Neural progenitor cell (in vitro differentiated cells): Measurements from ENCODE around the gene NUP62. TPM values are rescaled to one million over a fixed set of nuclear protein-coding genes. Genes with fewer than 3 reads are reported as not detected.

ENCODE experiments used
- DNase-seq: peaks from one replicate; pipeline ENCODE4 v3.0.0-alpha.2; 2016; ENCODE audit warnings: low spot score
- H2AFZ ChIP-seq: fragments of 200-600 bp; sonication (generic); replicated peaks from 2 replicates; pipeline ENCODE4 v1.6.1; 2016; ENCODE audit warnings: antibody characterized with exemption
- H3F3A ChIP-seq: fragments of 200-600 bp; sonication (generic); 2 replicates; pipeline ENCODE4 v1.6.1; 2016; ENCODE audit warnings: antibody characterized with exemption, low read depth
- H3K27ac ChIP-seq: fragments of 200-600 bp; sonication (generic); 2 replicates; pipeline ENCODE4 v1.5.1; 2016; ENCODE audit warnings: mild to moderate bottlenecking
- H3K27me3 ChIP-seq: fragments of 200-600 bp; sonication (generic); 2 replicates; pipeline ENCODE4 v1.6.1; 2016; ENCODE audit warnings: mild to moderate bottlenecking, moderate library complexity
- H3K36me3 ChIP-seq: fragments of 200-600 bp; sonication (generic); 2 replicates; pipeline ENCODE4 v1.5.1; 2016
- H3K4me1 ChIP-seq: fragments of 200-600 bp; sonication (generic); 2 replicates; pipeline ENCODE4 v1.6.1; 2016; ENCODE audit warnings: mixed run types
- H3K4me2 ChIP-seq: fragments of 200-600 bp; sonication (generic); 2 replicates; pipeline ENCODE4 v1.6.1; 2016
- H3K4me3 ChIP-seq: fragments of 200-600 bp; sonication (generic); 2 replicates; pipeline ENCODE4 v1.5.1; 2016
- H3K79me2 ChIP-seq: fragments of 200-600 bp; sonication (generic); 2 replicates; pipeline ENCODE4 v1.6.1; 2016; ENCODE audit warnings: low read depth
- H3K9ac ChIP-seq: fragments of 200-600 bp; sonication (generic); 2 replicates; pipeline ENCODE4 v1.6.1; 2016
- H3K9me3 ChIP-seq: fragments of 200-600 bp; sonication (generic); 2 replicates; pipeline ENCODE4 v1.5.1; 2016; ENCODE audit warnings: low read depth
- H4K20me1 ChIP-seq: fragments of 200-600 bp; sonication (generic); 2 replicates; pipeline ENCODE4 v1.6.1; 2016; ENCODE audit warnings: low read depth
- H3K27ac Mint-ChIP-seq: 3 replicates; pipeline ENCODE4 v1.8.0; 2021; ENCODE audit warnings: mixed read lengths
- H3K27me3 Mint-ChIP-seq: 2 replicates; pipeline ENCODE4 v1.8.0; 2022; ENCODE audit warnings: low read depth, mild to moderate bottlenecking, inconsistent platforms, moderate library complexity, mixed read lengths; ENCODE audit not compliant: insufficient read depth
- H3K36me3 Mint-ChIP-seq: 3 replicates; pipeline ENCODE4 v1.8.0; 2021; ENCODE audit warnings: mixed read lengths
- H3K4me1 Mint-ChIP-seq: 3 replicates; pipeline ENCODE4 v1.8.0; 2021; ENCODE audit warnings: mixed read lengths
- H3K4me3 Mint-ChIP-seq: 3 replicates; pipeline ENCODE4 v1.8.0; 2021; ENCODE audit warnings: mild to moderate bottlenecking, moderate library complexity, mixed read lengths
- H3K9me3 Mint-ChIP-seq: 3 replicates; pipeline ENCODE4 v1.8.0; 2020; ENCODE audit warnings: mixed read lengths
- EZH2 ChIP-seq: fragments of 200-600 bp; sonication (generic); IDR thresholded peaks from 2 replicates; pipeline ENCODE4 v1.6.1; 2017; ENCODE audit warnings: antibody characterized with exemption, mild to moderate bottlenecking, moderate library complexity
- EZH2phosphoT487 ChIP-seq: fragments of 200-600 bp; sonication (generic); IDR thresholded peaks from 2 replicates; pipeline ENCODE4 v1.6.1; 2017; ENCODE audit warnings: antibody characterized with exemption
- total RNA-seq: library from RNA; depleted of rRNA; stranded (reverse); fragments of >200 nt; gene quantifications from 2 replicates; pipeline ENCODE4 v1.2.3, GENCODE V29; 2015; ENCODE audit warnings: low replicate concordance
- TF ChIP-seq, protein P1 (sequence below): fragments of 200-600 bp; sonication (generic); IDR thresholded peaks from 2 replicates; pipeline ENCODE4 v1.5.1; 2017; ENCODE audit warnings: antibody characterized with exemption, mild to moderate bottlenecking

Gene NUP62
- total RNA-seq, 1 donor from 2014 or later: 48.2 TPM

DNA sequence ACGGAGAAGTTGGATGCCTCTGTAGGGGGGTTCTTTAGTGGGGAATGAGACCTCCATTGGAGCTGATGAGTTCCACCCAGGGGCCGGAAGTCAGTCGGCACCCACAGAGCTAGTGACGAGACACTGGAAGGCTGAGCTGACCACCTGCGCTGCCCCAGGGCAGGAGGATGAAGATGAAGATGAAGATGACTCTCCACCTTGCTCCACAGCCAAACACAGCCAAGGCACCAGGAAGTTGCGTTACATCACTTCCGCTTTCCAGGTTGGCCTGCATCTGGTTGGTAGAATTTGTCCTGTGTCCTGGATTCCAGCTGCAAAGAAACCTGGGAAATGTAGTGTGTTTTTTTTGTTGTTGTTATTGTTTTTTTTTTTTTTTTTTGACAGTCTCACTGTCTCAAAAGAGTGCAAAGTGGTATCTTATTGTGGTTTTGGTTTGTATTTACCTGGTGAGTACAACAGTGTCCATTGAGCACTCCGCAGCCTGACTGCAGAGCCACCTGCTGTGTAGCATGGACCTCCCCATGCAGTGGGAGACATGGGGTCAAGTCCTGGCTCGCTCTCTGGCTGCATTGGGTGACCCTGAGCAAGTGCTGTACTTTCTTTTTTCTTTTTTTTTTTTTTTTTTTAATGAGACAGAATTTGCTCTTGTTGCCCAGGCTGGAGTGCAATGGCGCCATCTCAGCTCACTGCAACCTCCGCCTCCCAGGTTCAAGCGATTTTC lies 49.9 kb downstream of the NUP62 start:
- Mint-ChIP-seq H3K27me3 (peaks cover 2% of the 10 kb centered on the region), H3K4me3 (no peak overlapping the region), H3K9me3 (no peaks in the 10 kb centered on the region), H3K36me3 (peaks cover 25% of the 10 kb centered on the region), H3K27ac (no peak overlapping the region), H3K4me1 (peaks cover 20% of the 10 kb centered on the region)
- Histone ChIP-seq H3K4me1 (peaks cover 10% of the 10 kb centered on the region), H4K20me1 (peaks cover 18% of the 10 kb centered on the region), H2AFZ (no peak overlapping the region), H3K4me2 (peak overlapping the region; percentile 76), H3K9me3 (no peaks in the 10 kb centered on the region), H3K9ac (no peak overlapping the region), H3K79me2 (peaks cover 28% of the 10 kb centered on the region), H3F3A (peaks cover 6% of the 10 kb centered on the region), H3K27me3 (no peaks in the 10 kb centered on the region), H3K36me3 (peaks cover 4% of the 10 kb centered on the region), H3K27ac (no peak overlapping the region), H3K4me3 (no peak overlapping the region)
- no peak for DNase-seq
- TF ChIP-seq EZH2 (no peak), EZH2phosphoT487 (no peak)
- TF ChIP-seq, protein P1, sequence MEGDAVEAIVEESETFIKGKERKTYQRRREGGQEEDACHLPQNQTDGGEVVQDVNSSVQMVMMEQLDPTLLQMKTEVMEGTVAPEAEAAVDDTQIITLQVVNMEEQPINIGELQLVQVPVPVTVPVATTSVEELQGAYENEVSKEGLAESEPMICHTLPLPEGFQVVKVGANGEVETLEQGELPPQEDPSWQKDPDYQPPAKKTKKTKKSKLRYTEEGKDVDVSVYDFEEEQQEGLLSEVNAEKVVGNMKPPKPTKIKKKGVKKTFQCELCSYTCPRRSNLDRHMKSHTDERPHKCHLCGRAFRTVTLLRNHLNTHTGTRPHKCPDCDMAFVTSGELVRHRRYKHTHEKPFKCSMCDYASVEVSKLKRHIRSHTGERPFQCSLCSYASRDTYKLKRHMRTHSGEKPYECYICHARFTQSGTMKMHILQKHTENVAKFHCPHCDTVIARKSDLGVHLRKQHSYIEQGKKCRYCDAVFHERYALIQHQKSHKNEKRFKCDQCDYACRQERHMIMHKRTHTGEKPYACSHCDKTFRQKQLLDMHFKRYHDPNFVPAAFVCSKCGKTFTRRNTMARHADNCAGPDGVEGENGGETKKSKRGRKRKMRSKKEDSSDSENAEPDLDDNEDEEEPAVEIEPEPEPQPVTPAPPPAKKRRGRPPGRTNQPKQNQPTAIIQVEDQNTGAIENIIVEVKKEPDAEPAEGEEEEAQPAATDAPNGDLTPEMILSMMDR: no peak

DNA sequence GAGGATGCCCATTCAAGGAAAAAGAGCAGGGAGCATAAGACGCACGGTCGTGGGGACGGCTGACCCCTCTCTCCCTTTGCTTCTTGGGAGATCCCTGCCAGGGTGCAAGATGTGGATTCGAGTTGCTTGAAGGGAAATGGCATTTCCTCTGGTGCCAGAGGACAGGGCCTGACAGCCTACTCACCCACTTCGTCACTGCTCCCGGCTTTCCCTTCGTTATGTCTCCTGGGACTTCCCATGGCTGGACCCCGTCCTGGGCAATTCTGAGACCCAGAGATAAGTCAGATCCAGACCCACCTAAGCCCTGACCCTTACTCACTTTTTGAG lies 50.6 kb downstream of the NUP62 start:
- TF ChIP-seq EZH2phosphoT487 (no peak), EZH2 (no peak)
- TF ChIP-seq, protein P1: no peak
- Histone ChIP-seq H3K79me2 (peaks cover 30% of the 10 kb centered on the region), H3K4me2 (peak overlapping the region; percentile 76), H3K9me3 (no peaks in the 10 kb centered on the region), H3K36me3 (peaks cover 4% of the 10 kb centered on the region), H2AFZ (no peak overlapping the region), H3F3A (peaks cover 6% of the 10 kb centered on the region), H4K20me1 (peaks cover 18% of the 10 kb centered on the region), H3K27me3 (no peaks in the 10 kb centered on the region), H3K4me1 (peaks cover 10% of the 10 kb centered on the region), H3K4me3 (peak overlapping the region; percentile 88), H3K27ac (no peak overlapping the region), H3K9ac (no peak overlapping the region)
- Mint-ChIP-seq H3K36me3 (peaks cover 23% of the 10 kb centered on the region), H3K9me3 (no peaks in the 10 kb centered on the region), H3K4me1 (peaks cover 20% of the 10 kb centered on the region), H3K27me3 (peaks cover 2% of the 10 kb centered on the region), H3K4me3 (no peak overlapping the region), H3K27ac (no peak overlapping the region)
- no peak for DNase-seq

GRCh38 chr19:49877879-49878743 lies 51.2 kb downstream of the NUP62 start:
- H4K20me1 ChIP-seq: peaks cover 18% of the 10 kb centered on the region
- peaks cover 6% of the 10 kb centered on the region for H3F3A ChIP-seq
- H3K27ac Mint-ChIP-seq: peak overlapping the region; percentile 82
- peak overlapping the region; percentile 87 for H3K27ac ChIP-seq
- peak overlapping the region; percentile 48 for H2AFZ ChIP-seq
- no peaks in the 10 kb centered on the region for H3K27me3 ChIP-seq
- H3K27me3 Mint-ChIP-seq: peaks cover 2% of the 10 kb centered on the region
- DNase-seq: peak; percentile 99
- H3K4me2 ChIP-seq: peak overlapping the region; percentile 76
- no peaks in the 10 kb centered on the region for H3K9me3 ChIP-seq
- peaks cover 20% of the 10 kb centered on the region for H3K4me1 Mint-ChIP-seq
- peak overlapping the region; percentile 29 for H3K9ac ChIP-seq
- TF ChIP-seq, protein P1: no peak
- TF ChIP-seq EZH2phosphoT487 (no peak), EZH2 (no peak)
- H3K4me1 ChIP-seq: peaks cover 10% of the 10 kb centered on the region
- peaks cover 30% of the 10 kb centered on the region for H3K79me2 ChIP-seq
- peaks cover 3% of the 10 kb centered on the region for H3K36me3 ChIP-seq
- H3K4me3 Mint-ChIP-seq: no peak overlapping the region
- peaks cover 17% of the 10 kb centered on the region for H3K36me3 Mint-ChIP-seq
- H3K9me3 Mint-ChIP-seq: no peaks in the 10 kb centered on the region
- H3K4me3 ChIP-seq: peak overlapping the region; percentile 88
